ENCODE results near the gene GIGYF2. TPM values are rescaled to one million over a fixed set of nuclear protein-coding genes. Genes with fewer than 3 reads are reported as not detected.
A peak's percentile ranks its signal among the peaks of the same experiment; 100 is the strongest.

Gene GIGYF2
- total and polyA plus RNA-seq, 2 of the 13 experiments (the other 11 are each of a cell fraction or from before 2014, with no cell fraction given): 44.9 to 73.5 TPM

DNA sequence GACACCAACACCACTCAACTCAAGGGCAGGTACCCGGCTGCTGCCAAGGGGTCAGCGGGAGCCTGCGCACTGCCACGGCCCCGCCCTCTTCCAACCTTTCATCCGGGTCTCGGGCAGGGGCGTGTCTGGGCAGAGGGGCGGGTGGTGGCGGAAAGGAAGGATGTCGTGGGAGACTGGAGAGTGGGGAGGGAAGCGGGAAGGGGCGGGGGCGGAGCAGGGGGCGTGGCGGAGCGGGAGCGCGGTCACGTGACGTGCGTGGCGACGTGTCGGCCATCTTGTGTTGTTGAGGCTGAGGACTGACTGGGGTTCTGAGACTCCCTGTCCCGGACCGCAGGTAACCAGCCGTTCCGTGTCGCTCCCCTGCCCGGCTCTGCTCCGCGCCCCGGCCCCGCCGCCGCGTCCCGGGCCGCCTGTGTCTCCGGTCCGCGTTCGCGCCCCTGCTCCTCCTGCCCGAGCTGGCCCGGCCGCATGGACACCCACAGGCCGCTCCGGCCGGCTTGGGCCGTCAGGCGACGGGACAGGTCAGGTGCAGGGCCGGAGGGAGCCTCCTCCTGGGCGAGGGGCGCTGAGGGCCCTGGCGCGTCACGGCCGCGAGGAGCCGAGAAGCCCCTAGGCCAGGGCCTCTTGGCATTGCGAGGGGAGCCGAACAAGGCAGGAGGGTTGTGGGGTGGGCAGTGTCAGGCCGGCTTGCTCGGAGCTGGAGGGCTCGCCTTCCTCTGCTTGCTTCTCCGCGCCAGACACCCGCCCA lies at the start of gene GIGYF2 (continued):
- TF ChIP-seq ZNF430 (CRISPR knock-in tag; IDR thresholded peaks at IDR 0.05) (peak; percentile 69; the same call in 1 of the 2 replicates), ZNF644 (CRISPR knock-in tag; IDR thresholded peaks at IDR 0.05; ENCODE audit: low read depth) (peak; percentile 73), ZEB1 (IDR thresholded peaks at IDR 0.05; ENCODE audit: insufficient replicate concordance, low read depth) (no peak), ZBTB3 (CRISPR knock-in tag; IDR thresholded peaks at IDR 0.05; ENCODE audit: borderline replicate concordance, low read depth) (peak; percentile 96), AGO2 (optimal IDR thresholded peaks at IDR 0.05; ENCODE audit: low read depth, low read length) (peak; percentile 96), ZNF33A (CRISPR knock-in tag; IDR thresholded peaks at IDR 0.05; ENCODE audit: borderline replicate concordance) (no peak), POLR2G (IDR thresholded peaks at IDR 0.05; ENCODE audit: low read depth, low read length) (peak; percentile 80), ZNF678 (CRISPR knock-in tag; IDR thresholded peaks at IDR 0.05) (peak; percentile 98), ZC3H13 (CRISPR knock-in tag; IDR thresholded peaks at IDR 0.05) (peak; percentile 74), KAT8 (CRISPR knock-in tag; IDR thresholded peaks at IDR 0.05) (peak; percentile 60; the same call in 1 of the 2 replicates), ZNF558 (CRISPR knock-in tag; IDR thresholded peaks at IDR 0.05; ENCODE audit: borderline replicate concordance) (peak; percentile 6; the same call in 1 of the 2 replicates), KDM2A (CRISPR knock-in tag; IDR thresholded peaks at IDR 0.05; ENCODE audit: borderline replicate concordance, low read depth) (peak; percentile 68; the same call in 1 of the 2 replicates), ZNF570 (CRISPR knock-in tag; IDR thresholded peaks at IDR 0.05; ENCODE audit: borderline replicate concordance) (peak; percentile 81; the same call in 1 of the 2 replicates), ZNF101 (CRISPR knock-in tag; IDR thresholded peaks at IDR 0.05; ENCODE audit: borderline replicate concordance, low read depth) (peak; percentile 78), RORA (CRISPR knock-in tag; IDR thresholded peaks at IDR 0.05) (no peak), ZNF317 (CRISPR knock-in tag; IDR thresholded peaks at IDR 0.05) (peak; percentile 67; the same call in 1 of the 2 replicates), ATAD3A (CRISPR knock-in tag; IDR thresholded peaks at IDR 0.05) (no peak), ZNF720 (CRISPR knock-in tag; IDR thresholded peaks at IDR 0.05) (no peak), ZNF296 (CRISPR knock-in tag; conservative IDR thresholded peaks at IDR 0.05) (no peak), CHD4 (IDR thresholded peaks at IDR 0.05; ENCODE audit: borderline replicate concordance, low read length) (no peak), MED13 (CRISPR knock-in tag; IDR thresholded peaks at IDR 0.05) (no peak), ZNF121 (CRISPR knock-in tag; IDR thresholded peaks at IDR 0.05) (peak; percentile 77; the same call in 1 of the 2 replicates), TEAD2 (CRISPR knock-in tag; IDR thresholded peaks at IDR 0.05) (no peak), KLF9 (CRISPR knock-in tag; IDR thresholded peaks at IDR 0.05; ENCODE audit: low read depth) (peak; percentile 75; the same call in 1 of the 2 replicates), ZNF660 (CRISPR knock-in tag; IDR thresholded peaks at IDR 0.05; ENCODE audit: borderline replicate concordance, low read depth) (peak; percentile 23; the same call in 1 of the 2 replicates)
- TF ChIP-seq, protein P1, sequence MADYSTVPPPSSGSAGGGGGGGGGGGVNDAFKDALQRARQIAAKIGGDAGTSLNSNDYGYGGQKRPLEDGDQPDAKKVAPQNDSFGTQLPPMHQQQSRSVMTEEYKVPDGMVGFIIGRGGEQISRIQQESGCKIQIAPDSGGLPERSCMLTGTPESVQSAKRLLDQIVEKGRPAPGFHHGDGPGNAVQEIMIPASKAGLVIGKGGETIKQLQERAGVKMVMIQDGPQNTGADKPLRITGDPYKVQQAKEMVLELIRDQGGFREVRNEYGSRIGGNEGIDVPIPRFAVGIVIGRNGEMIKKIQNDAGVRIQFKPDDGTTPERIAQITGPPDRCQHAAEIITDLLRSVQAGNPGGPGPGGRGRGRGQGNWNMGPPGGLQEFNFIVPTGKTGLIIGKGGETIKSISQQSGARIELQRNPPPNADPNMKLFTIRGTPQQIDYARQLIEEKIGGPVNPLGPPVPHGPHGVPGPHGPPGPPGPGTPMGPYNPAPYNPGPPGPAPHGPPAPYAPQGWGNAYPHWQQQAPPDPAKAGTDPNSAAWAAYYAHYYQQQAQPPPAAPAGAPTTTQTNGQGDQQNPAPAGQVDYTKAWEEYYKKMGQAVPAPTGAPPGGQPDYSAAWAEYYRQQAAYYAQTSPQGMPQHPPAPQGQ (CRISPR knock-in tag; IDR thresholded peaks at IDR 0.05; ENCODE audit: borderline replicate concordance): no peak; the same call in 1 of the 2 replicates
- TF ChIP-seq, protein P2, sequence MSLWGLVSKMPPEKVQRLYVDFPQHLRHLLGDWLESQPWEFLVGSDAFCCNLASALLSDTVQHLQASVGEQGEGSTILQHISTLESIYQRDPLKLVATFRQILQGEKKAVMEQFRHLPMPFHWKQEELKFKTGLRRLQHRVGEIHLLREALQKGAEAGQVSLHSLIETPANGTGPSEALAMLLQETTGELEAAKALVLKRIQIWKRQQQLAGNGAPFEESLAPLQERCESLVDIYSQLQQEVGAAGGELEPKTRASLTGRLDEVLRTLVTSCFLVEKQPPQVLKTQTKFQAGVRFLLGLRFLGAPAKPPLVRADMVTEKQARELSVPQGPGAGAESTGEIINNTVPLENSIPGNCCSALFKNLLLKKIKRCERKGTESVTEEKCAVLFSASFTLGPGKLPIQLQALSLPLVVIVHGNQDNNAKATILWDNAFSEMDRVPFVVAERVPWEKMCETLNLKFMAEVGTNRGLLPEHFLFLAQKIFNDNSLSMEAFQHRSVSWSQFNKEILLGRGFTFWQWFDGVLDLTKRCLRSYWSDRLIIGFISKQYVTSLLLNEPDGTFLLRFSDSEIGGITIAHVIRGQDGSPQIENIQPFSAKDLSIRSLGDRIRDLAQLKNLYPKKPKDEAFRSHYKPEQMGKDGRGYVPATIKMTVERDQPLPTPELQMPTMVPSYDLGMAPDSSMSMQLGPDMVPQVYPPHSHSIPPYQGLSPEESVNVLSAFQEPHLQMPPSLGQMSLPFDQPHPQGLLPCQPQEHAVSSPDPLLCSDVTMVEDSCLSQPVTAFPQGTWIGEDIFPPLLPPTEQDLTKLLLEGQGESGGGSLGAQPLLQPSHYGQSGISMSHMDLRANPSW (CRISPR knock-in tag; IDR thresholded peaks at IDR 0.05; ENCODE audit: borderline replicate concordance): no peak
